Spleen (tissue), 7 donors: ENCODE measurements around the gene GNG14.

Source experiments
- POLR2A ChIP-seq, 3 donors: fragments of 450-650 bp; IDR thresholded peaks; one replicate each; pipeline ENCODE4 v1.5.1; 2017; ENCODE audit warnings: antibody characterized with exemption in 3 of 3, mild to moderate bottlenecking in 1 of 3
- POLR2AphosphoS5 ChIP-seq, 3 donors: sonication (generic); formaldehyde crosslinking; IDR thresholded peaks; one replicate each; pipeline ENCODE4 v1.5.1; 2017; ENCODE audit warnings: antibody characterized with exemption in 3 of 3
- TF ChIP-seq, protein P1 (sequence below), 11 experiments: fragments of 200-600 bp in 7 of 11; fragments of 450-650 bp in 4 of 11; sonication (generic) in 4 of 11; IDR thresholded peaks in 8 of 11; conservative IDR thresholded peaks in 3 of 11; 1 replicate in 7 of 11; 2 replicates in 4 of 11; pipeline versions ENCODE4 v1.4.0 to v1.8.0; 2016 to 2021; ENCODE audit warnings: antibody characterized with exemption in 11 of 11, inconsistent platforms in 4 of 11, mild to moderate bottlenecking in 1 of 11
- donor health status: DM: no; HTN: no; CAD: no; lungs with moderate emphysema.
- donor health status: DM: no; HTN: no; CAD: no.
- donor health status: DM: no; HTN: no; CAD: no.

- TF ChIP-seq, protein P1, sequence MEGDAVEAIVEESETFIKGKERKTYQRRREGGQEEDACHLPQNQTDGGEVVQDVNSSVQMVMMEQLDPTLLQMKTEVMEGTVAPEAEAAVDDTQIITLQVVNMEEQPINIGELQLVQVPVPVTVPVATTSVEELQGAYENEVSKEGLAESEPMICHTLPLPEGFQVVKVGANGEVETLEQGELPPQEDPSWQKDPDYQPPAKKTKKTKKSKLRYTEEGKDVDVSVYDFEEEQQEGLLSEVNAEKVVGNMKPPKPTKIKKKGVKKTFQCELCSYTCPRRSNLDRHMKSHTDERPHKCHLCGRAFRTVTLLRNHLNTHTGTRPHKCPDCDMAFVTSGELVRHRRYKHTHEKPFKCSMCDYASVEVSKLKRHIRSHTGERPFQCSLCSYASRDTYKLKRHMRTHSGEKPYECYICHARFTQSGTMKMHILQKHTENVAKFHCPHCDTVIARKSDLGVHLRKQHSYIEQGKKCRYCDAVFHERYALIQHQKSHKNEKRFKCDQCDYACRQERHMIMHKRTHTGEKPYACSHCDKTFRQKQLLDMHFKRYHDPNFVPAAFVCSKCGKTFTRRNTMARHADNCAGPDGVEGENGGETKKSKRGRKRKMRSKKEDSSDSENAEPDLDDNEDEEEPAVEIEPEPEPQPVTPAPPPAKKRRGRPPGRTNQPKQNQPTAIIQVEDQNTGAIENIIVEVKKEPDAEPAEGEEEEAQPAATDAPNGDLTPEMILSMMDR (IDR thresholded peaks at IDR 0.05 in 8 of 11, conservative IDR thresholded peaks at IDR 0.05 in 3 of 11): no peak
- TF ChIP-seq POLR2AphosphoS5 (IDR thresholded peaks at IDR 0.05) (no peak), POLR2A (IDR thresholded peaks at IDR 0.05) (no peak)
Measured at GRCh38 chr19:12695997-12696365, 8.2 kb downstream of the GNG14 start.
